NCI-H1694 treated with DMSO at 0.1 percent for 48 hours (cell line): ENCODE results near the gene GRXCR2.
"Not testable (repeated sequence)": the region's sequence is repeated elsewhere in the genome, so short reads cannot be mapped to it uniquely, and the experiment has no call there.

Experiments
- DNase-seq: peaks from one replicate; lab custom pipeline; 2025; lab: John Stamatoyannopoulos, UW

Gene GRXCR2

GRCh38 chr5:145887217-145887616, 14.4 kb upstream of the GRXCR2 start:
- no peak for DNase-seq

- DNase-seq = no peak
Observed at GRCh38 chr5:145874765-145875164, 2.0 kb upstream of the GRXCR2 start.

GRCh38 chr5:145872486-145872885, 328 bp downstream of the GRXCR2 start:
- DNase-seq = no peak

DNA sequence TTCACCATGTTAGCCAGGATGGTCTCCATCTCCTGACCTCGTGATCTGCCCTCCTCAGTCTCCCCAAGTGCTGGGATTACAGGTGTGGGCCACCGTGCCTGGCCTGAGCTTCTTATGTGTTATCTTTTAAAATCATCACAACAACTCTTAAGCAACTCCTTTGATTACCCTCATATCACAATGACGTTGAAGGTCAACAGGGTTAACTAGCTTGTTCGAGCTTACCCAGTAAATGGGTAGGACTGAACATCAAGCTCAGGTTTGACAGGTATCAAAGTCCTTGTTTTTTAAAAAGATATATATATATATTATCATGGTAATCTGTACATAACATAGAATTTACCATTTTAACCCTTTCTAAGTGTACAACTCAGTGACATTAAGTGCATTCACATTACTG, 3.1 kb downstream of the GRXCR2 start:
- DNase-seq = no peak

- DNase-seq = no peak
Observed at GRCh38 chr5:145867806-145868205, 5.0 kb downstream of the GRXCR2 start.

DNA sequence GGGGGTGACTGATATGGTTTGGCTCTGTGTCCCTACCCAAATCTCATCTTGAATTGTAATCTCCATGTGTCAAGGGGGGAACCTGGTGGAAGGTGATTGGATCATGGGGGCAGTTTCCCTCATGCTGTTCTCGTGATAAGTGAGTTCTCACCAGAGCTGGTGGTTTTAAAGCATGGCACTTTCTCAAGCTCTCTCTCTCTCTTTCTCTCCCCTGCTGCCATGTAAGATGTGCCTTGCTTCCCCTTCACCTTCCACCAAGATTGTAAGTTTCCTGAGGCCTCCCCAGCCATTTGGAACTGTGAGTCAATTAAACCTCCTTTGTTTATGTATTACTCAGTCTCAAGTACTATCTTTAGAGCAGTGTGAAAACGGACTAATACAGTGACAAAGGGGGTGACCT, 8.4 kb downstream of the GRXCR2 start:
- not testable (repeated sequence) for DNase-seq

DNA sequence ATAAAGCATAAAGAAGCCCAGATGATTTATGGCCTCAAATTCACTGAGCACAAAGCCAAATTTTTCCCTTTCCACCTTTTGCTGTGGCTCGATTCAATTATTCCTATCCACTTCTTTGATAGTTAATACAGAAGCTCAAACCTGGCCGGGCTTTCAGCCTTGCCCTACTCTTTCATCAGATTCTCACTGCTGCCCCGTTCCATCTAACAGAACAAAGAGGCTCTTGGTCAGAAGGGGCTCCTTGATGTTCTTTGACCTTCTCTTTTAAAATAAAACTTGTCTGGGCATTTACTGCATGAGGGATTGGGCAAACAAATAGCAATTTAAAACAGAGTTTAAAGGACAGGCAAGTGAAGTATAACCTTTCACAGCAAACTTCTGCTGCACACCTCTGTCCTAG, 9.8 kb downstream of the GRXCR2 start:
- no peak for DNase-seq

DNA sequence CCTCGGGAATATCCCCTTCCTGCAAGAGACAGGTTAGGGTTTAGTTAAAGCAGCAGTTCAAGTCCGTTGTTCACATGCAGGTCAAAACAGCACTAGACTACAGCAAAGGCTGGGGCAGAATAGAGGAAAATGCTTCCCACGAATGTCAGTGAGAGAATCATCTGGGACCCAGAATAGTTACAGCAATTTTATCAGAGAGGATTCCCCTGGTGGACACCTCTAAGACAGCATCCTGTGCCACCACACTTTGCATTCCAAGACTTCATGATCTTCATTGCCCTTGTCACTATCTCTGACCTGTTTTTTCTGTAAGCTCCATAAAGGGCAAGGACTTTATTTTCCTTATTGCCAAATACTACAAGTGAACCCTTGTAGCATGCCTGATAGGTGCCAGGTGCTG, 12.9 kb downstream of the GRXCR2 start:
- DNase-seq = no peak

- no peak for DNase-seq
Observed at GRCh38 chr5:145859453-145859852, 13.4 kb downstream of the GRXCR2 start.

DNA sequence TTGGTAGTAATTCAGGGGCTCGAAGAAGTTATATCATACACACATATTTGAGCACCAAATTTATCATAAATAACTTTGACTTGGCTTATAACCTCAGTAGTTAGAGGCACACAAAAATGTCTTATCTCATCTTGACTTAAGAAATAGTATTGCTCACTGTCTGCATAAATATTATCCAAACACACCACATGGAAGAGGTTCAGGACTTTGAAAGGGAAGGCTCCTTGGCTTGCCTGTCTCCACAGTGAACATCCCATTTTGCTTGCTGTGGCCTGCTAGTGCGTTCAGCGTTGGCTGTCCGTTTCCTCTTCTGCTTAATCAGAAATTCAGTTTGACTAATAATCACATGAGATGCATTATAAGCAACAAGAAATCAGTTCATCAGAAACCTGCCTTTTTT, 13.9 kb downstream of the GRXCR2 start:
- no peak for DNase-seq

DNA sequence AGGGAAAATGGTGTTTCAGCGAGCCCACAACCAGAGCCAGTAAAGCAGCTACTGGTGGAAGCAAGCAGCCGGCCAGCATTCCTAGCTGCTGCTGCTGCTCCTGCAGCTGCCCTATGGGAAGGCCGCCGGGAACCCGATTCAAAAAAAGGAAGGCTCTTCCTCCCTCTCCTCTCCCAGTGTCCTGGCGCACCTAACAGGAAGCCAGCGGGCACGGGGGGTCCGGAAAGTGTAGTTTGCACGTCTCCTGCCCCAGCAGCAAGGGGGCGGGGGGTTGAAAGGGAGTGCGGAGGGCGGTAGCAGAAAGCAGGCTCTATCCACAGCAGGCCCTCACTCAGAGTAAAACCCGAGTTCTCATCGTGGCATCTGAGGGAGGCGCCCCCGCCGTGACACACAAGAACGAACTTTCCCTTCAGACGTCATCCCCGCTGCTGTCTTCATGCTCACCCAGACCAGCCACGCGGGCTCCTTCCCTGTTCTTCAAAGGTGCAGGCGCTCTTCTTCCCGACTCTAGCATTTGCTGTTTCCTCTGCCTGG, 16.5 kb downstream of the GRXCR2 start:
- DNase-seq = no peak

DNA sequence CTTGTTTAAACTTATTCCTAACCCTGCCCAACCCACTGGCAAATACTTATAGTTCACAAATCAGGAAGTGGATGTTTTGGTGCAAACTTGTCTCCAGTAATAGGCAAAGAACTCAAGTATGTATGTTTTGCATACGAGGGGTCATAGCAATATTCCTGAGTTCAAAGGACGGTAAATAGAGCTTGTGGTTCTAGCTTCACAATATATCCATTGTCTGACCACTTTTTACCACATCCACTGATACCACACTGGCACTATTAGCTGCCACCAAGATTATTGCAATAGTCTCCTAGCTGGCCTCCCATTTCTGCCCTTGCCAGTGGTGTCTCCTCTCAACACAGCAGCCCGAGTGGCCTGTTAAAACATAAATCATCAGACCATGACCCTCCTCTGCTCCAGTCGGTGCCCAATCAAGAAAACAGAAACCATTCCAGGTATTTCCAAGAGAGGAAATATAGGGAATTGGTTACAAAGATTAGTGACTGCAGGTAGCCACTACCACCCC, 17.0 kb downstream of the GRXCR2 start:
- DNase-seq = no peak

- DNase-seq = no peak
Observed at GRCh38 chr5:145854651-145855258, 18.1 kb downstream of the GRXCR2 start.

DNA sequence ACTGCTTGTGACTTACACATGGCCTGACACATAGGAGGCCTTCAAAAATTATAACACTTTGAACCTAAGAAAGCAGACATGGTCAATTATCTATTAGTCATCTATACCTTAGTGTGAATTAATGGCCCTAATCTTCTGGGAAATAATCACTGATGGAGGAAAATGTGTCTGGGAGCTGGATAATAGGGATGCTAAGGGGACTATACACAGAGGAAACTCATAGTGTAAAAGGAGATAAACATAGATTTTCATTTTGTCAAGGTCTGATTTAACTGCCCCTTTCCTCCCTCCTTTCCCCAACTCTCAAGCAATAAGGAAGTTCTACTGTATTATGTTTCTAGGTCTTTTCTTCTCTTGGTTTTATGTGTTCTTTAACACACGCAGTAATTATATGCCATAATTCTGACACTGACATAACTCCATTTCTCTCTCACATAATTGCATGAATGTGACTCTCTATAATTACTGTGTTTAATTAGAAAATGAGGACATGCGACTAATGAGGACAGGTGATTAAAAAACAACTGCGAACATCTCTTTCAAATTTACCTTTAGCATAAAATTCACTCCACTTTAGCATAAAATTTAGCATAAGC, 18.9 kb downstream of the GRXCR2 start:
- no peak for DNase-seq

DNA sequence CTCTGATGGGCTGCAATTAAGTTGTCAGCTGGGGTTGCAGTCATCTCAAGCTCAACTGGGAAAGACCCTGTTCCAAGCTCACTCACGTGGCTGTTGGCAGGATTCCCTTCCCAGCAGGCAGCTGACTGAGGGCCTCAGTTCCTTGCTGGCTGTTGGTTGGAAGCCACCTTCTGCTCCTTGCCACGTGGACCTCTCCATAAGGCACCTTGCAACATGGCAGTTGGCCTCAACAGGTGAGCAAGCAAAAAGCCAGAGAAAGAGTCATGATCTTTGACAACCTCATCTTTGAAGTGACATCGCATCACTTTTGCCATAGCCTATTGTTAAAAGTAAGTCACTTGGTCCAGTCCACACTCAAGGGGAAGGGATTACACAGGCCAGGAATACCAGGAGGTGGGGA, 19.8 kb downstream of the GRXCR2 start:
- DNase-seq = no peak

DNA sequence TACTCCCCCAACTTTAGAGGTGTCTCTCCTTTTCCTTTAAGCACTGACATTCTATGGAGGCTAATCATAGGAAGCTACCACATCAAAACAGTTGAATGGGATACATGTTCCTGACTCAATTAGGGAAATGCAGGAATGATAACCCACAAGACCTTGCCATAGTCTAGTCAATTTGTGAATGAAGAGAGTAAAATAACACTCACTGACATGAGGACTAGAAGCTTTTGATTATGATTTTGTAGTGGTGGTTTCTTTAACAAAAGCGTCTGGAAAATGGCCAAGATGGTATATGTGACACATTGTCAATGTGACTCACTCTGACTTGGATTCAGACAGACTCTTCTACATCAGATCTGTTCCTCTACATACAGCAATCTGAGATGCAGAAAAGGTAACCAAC, 24.0 kb downstream of the GRXCR2 start:
- DNase-seq = no peak

- DNase-seq = no peak
Observed at GRCh38 chr5:145847499-145848497, 25.0 kb downstream of the GRXCR2 start.

DNA sequence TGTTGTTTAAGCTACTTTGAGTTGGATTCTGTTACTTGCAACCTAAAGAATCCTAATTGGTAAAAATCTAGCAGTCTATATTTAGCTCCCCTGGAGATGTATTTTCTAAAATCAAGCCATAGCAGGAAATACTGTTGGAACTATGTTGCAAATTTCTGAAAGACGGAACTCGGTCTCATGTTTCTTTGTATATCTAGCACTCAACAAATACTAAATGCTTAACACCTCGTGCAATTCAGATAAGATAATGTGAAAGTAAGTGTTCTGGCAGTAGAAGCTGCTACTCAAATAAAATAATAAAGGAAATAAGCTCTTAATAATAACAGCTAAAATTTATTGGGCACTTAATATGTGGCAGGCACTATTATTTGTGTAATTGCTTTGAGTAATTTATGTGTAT, 26.7 kb downstream of the GRXCR2 start:
- DNase-seq = no peak

- DNase-seq = no peak
Observed at GRCh38 chr5:145841299-145841698, 31.5 kb downstream of the GRXCR2 start.

DNA sequence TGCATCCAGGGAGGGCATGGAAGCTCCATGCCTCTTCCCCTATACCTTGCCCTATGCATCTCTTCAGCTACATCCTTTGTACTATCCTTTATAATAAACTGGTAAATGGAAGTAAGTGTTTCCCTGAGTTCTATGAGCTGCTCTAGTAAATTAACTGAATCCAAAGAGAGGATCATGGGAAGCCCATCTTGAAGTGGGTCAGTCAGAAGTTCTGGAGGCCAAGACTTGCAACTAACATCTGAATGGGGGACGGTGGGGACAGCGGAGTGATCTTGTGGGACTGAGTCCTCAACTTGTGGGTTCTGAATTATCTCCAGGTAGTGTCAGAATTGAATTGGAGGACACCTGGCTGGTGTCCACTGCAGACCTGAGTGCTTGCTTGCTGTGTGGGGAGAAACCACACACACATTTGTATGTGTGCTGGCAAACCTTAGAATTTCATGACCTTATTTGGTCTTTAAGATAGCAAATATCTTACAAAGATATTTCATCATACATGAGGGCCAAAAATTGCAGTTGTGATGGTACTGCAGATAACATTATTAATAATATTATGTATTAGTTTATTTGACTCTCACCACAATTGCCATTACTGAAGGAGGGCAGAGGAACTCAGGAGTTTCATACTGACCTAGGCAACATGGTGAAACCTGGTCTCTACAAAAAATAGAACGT, 32.2 kb downstream of the GRXCR2 start:
- DNase-seq = no peak

- no peak for DNase-seq
Observed at GRCh38 chr5:145838276-145838675, 34.5 kb downstream of the GRXCR2 start.

DNA sequence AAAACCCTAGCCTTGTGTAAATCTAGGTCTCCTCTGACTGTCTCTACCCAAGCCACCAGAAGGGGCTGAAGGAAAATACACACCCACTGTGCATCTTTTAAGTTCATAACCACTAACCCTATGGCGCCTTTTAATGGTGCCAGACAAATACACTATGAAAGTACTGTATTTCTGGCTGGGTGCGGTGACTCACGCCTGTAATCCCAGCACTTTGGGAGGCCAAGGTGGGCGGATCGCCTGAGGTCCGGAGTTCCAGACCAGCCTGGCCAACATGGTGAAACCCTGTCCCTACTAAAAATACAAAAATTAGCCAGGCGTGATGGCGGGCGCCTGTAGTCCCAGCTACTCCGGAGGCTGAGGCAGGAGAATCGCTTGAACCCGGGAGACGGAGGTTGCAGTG, 36.6 kb downstream of the GRXCR2 start:
- DNase-seq = not testable (repeated sequence)
